ENCODE results near the gene SLAMF1. TPM values are rescaled to one million over a fixed set of nuclear protein-coding genes. Genes with fewer than 3 reads are reported as not detected.
A peak's percentile ranks its signal among the peaks of the same experiment; 100 is the strongest.
"Not testable (repeated sequence)": the region's sequence is repeated elsewhere in the genome, so short reads cannot be mapped to it uniquely, and the experiment has no call there.

The SLAMF1 gene, protein sequence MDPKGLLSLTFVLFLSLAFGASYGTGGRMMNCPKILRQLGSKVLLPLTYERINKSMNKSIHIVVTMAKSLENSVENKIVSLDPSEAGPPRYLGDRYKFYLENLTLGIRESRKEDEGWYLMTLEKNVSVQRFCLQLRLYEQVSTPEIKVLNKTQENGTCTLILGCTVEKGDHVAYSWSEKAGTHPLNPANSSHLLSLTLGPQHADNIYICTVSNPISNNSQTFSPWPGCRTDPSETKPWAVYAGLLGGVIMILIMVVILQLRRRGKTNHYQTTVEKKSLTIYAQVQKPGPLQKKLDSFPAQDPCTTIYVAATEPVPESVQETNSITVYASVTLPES
- polyA plus RNA-seq (2012; ENCODE audit: low read depth, missing spikeins) = 102 TPM

DNA sequence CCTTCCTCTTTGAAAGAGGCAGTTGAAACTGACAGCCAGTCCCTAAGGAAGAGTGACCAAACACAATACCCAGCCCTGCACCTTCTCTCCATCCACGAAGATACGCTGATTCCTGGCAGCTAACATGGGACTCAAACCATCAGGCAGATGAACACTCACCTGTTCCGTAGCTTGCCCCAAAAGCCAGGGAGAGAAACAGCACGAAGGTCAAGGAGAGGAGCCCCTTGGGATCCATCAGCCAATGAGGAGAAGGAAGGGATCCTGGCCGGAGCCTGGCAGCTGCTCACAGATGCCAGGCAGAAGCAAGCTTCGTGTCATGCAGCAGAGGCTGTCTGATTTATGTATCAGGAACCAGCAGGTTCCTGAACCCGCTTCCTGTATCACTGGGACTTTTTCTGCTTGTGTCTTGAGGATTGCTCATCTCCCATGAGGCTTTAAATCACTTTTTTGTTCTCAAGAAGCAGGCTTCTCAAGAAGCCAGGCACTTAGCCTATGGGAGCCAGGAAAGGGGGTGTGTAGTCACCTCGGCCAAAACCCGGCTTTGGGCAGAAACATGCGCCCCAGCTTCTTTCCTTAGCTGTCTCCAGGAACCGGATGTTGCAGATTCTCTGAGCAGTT lies at the start of gene SLAMF1:
Gene SLAMF1 (minus strand): TSS at position 334 of the 618 bp plus-strand sequence. CDS start 99 bp downstream, at position 235.
- TF ChIP-seq SPI1 (IDR thresholded peaks at IDR 0.05; ENCODE audit: low read depth, low read length) (no peak), TAF1 (IDR thresholded peaks at IDR 0.05; ENCODE audit: low read depth, low read length) (peak; percentile 41; the same call in 1 of the 2 replicates), POLR2A (IDR thresholded peaks at IDR 0.05; ENCODE audit: low read depth, low read length) (peak; percentile 87), POLR2AphosphoS5 (IDR thresholded peaks at IDR 0.05; ENCODE audit: low read depth, low read length) (peak; percentile 77)
- DNase-seq (ENCODE audit: insufficient read length, low spot score) = no peak

GRCh38 chr1:160692390-160692789 lies 45.5 kb upstream of the SLAMF1 start:
- not testable (repeated sequence) for FAIRE-seq

More for the DNA sequence above, at the start of gene SLAMF1:
- peak; percentile 91 for FAIRE-seq

GRCh38 chr1:160685266-160685665 lies 38.4 kb upstream of the SLAMF1 start:
- TF ChIP-seq POU2F2 (IDR thresholded peaks at IDR 0.05; ENCODE audit: low read depth, low read length) (no peak), TAF1 (IDR thresholded peaks at IDR 0.05; ENCODE audit: low read depth, low read length) (no peak), POLR2AphosphoS5 (IDR thresholded peaks at IDR 0.05; ENCODE audit: low read depth, low read length) (no peak), POLR2A (IDR thresholded peaks at IDR 0.05; ENCODE audit: low read depth, low read length) (no peak)
- DNase-seq (ENCODE audit: insufficient read length, low spot score) (no peak), FAIRE-seq (no peak)

More at GRCh38 chr1:160692390-160692789, 45.5 kb upstream of the SLAMF1 start:
- not testable (repeated sequence) for DNase-seq (ENCODE audit: insufficient read length, low spot score)

DNA sequence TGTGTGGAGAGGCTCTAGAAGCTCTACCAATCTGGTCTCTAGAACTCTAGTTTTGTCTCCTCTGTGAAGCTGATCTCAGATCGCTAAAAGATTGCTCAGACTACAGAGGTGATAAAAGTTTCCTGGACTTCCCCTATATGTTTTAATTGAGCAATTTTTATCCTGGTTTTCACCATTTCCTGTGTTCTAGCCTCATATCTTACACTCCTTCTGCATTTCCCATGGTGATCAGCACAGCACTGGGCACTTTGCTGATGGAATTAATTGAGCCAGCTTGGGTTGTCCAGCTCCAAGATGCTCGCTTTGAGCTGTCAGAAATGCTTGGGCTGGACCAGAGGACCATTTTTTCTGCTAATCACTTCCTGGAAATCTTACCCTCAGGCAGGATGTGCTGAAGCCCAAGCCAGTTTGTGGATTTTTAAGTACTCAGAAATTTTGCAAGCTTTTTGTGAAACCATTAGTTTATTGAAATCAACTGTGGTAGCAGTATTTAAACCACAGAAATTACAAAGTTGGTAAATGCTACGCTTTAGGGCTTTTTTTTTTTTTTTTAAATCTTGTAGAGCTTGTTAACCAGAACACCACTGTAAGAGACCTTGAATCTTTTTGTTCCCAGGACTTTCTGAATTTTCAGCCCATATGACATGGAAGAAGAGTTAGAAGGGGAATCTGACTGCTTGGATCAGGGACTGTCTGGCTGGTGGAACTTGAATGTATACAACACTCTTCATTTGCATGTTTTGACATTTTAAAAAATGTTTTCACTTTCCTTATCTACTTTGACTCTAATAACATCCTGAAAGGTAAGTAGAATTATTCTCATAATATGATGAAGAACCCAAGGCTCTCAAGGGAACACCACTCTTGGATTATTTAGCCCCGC lies 36.4 kb upstream of the SLAMF1 start:
- no peak for TF ChIP-seq SPI1 (IDR thresholded peaks at IDR 0.05; ENCODE audit: low read depth, low read length)
- no peak for TF ChIP-seq PAX5 (IDR thresholded peaks at IDR 0.05; ENCODE audit: insufficient read depth, low read length, severe bottlenecking)
- no peak for TF ChIP-seq TAF1 (IDR thresholded peaks at IDR 0.05; ENCODE audit: low read depth, low read length)
- no peak for TF ChIP-seq POLR2A (IDR thresholded peaks at IDR 0.05; ENCODE audit: low read depth, low read length)
- no peak for TF ChIP-seq POU2F2 (IDR thresholded peaks at IDR 0.05; ENCODE audit: low read depth, low read length)
- no peak for TF ChIP-seq POLR2AphosphoS5 (IDR thresholded peaks at IDR 0.05; ENCODE audit: low read depth, low read length)
- FAIRE-seq (no peak), DNase-seq (ENCODE audit: insufficient read length, low spot score) (no peak)

GRCh38 chr1:160681891-160682140 lies 35.0 kb upstream of the SLAMF1 start:
- no peak for DNase-seq (ENCODE audit: insufficient read length, low spot score)
- no peak for FAIRE-seq
- TF ChIP-seq POLR2AphosphoS5 (IDR thresholded peaks at IDR 0.05; ENCODE audit: low read depth, low read length) (no peak), POU2F2 (IDR thresholded peaks at IDR 0.05; ENCODE audit: low read depth, low read length) (no peak), TAF1 (IDR thresholded peaks at IDR 0.05; ENCODE audit: low read depth, low read length) (no peak), POLR2A (IDR thresholded peaks at IDR 0.05; ENCODE audit: low read depth, low read length) (no peak)

GRCh38 chr1:160681066-160681890 lies 34.4 kb upstream of the SLAMF1 start:
- FAIRE-seq = peak; percentile 94
- no peak for DNase-seq (ENCODE audit: insufficient read length, low spot score)
- no peak for TF ChIP-seq POU2F2 (IDR thresholded peaks at IDR 0.05; ENCODE audit: low read depth, low read length)
- no peak for TF ChIP-seq TAF1 (IDR thresholded peaks at IDR 0.05; ENCODE audit: low read depth, low read length)
- TF ChIP-seq PAX5 (IDR thresholded peaks at IDR 0.05; ENCODE audit: insufficient read depth, low read length, severe bottlenecking) = no peak
- no peak for TF ChIP-seq SPI1 (IDR thresholded peaks at IDR 0.05; ENCODE audit: low read depth, low read length)
- TF ChIP-seq POLR2A (IDR thresholded peaks at IDR 0.05; ENCODE audit: low read depth, low read length) = no peak
- no peak for TF ChIP-seq POLR2AphosphoS5 (IDR thresholded peaks at IDR 0.05; ENCODE audit: low read depth, low read length)

- DNase-seq (ENCODE audit: insufficient read length, low spot score) = no peak
- no peak for FAIRE-seq
- TF ChIP-seq TAF1 (IDR thresholded peaks at IDR 0.05; ENCODE audit: low read depth, low read length) (no peak), POLR2A (IDR thresholded peaks at IDR 0.05; ENCODE audit: low read depth, low read length) (peak; percentile 36; the same call in 1 of the 2 replicates), POU2F2 (IDR thresholded peaks at IDR 0.05; ENCODE audit: low read depth, low read length) (0 out of 2 replicates have a peak, but pooled peaks have one; percentile 64), SPI1 (IDR thresholded peaks at IDR 0.05; ENCODE audit: low read depth, low read length) (no peak), PAX5 (IDR thresholded peaks at IDR 0.05; ENCODE audit: insufficient read depth, low read length, severe bottlenecking) (no peak), POLR2AphosphoS5 (IDR thresholded peaks at IDR 0.05; ENCODE audit: low read depth, low read length) (peak; percentile 57)
Measured at GRCh38 chr1:160680399-160680798, 33.6 kb upstream of the SLAMF1 start.

- no peak for DNase-seq (ENCODE audit: insufficient read length, low spot score)
- no peak for TF ChIP-seq POU2F2 (IDR thresholded peaks at IDR 0.05; ENCODE audit: low read depth, low read length)
- FAIRE-seq = peak; percentile 20
Measured at GRCh38 chr1:160679893-160680292, 33.0 kb upstream of the SLAMF1 start.

- no peak for DNase-seq (ENCODE audit: insufficient read length, low spot score)
- TF ChIP-seq PAX5 (IDR thresholded peaks at IDR 0.05; ENCODE audit: insufficient read depth, low read length, severe bottlenecking) (no peak), POLR2AphosphoS5 (IDR thresholded peaks at IDR 0.05; ENCODE audit: low read depth, low read length) (no peak; the same call in 1 of the 2 replicates), TAF1 (IDR thresholded peaks at IDR 0.05; ENCODE audit: low read depth, low read length) (no peak), SPI1 (IDR thresholded peaks at IDR 0.05; ENCODE audit: low read depth, low read length) (no peak), POU2F2 (IDR thresholded peaks at IDR 0.05; ENCODE audit: low read depth, low read length) (0 out of 2 replicates have a peak, but pooled peaks have one; percentile 41)
- peak; percentile 80 for FAIRE-seq
Measured at GRCh38 chr1:160676869-160677597, 30.2 kb upstream of the SLAMF1 start.

All from GM12891 (cell line).